Measurements from ENCODE around the gene DOCK10. TPM values are rescaled to one million over a fixed set of nuclear protein-coding genes. Genes with fewer than 3 reads are reported as not detected.

Gene DOCK10
- total RNA-seq, 4 donors from 2014 or later = 3.8 to 33.2 (median 12.3) TPM

GRCh38 chr2:224940618-224941017 is 101.7 kb downstream of the DOCK10 start:
- Histone ChIP-seq H3K4me1 (no peaks in the 10 kb centered on the region), H3K27ac (no peak overlapping the region)
- intact Hi-C loops (cut with DNase I; ENCODE audit: low total_unique reads) = no loop called here

GRCh38 chr2:224938651-224939182 is 103.6 kb downstream of the DOCK10 start:
- no peaks in the 10 kb centered on the region for H3K9me3 ChIP-seq
- DNase-seq = no peak
- peaks cover 0 to 2% of the 10 kb centered on the region in 2 donors for H3K4me1 ChIP-seq
- no peaks in the 10 kb centered on the region for H3K36me3 ChIP-seq
- no peaks in the 10 kb centered on the region for H3K27me3 ChIP-seq
- no peak overlapping the region for H3K4me3 ChIP-seq
- no peak overlapping the region for H3K27ac ChIP-seq
- intact Hi-C loops (cut with DNase I; ENCODE audit: low total_unique reads) = no loop called here
- TF ChIP-seq CTCF (IDR thresholded peaks at IDR 0.05) = no peak
- TF ChIP-seq POLR2A (IDR thresholded peaks at IDR 0.05) = no peak

More at GRCh38 chr2:224940618-224941017, 101.7 kb downstream of the DOCK10 start:
- no peak for TF ChIP-seq CTCF (IDR thresholded peaks at IDR 0.05)
- no peak for TF ChIP-seq POLR2A (IDR thresholded peaks at IDR 0.05)
- DNase-seq = no peak
- no peaks in the 10 kb centered on the region for H3K9me3 ChIP-seq
- no peaks in the 10 kb centered on the region for H3K36me3 ChIP-seq
- no peak overlapping the region for H3K4me3 ChIP-seq
- H3K27me3 ChIP-seq = no peaks in the 10 kb centered on the region

GRCh38 chr2:224937887-224938286 is 104.4 kb downstream of the DOCK10 start:
- Histone ChIP-seq H3K9me3 (no peaks in the 10 kb centered on the region), H3K27me3 (no peaks in the 10 kb centered on the region), H3K36me3 (no peaks in the 10 kb centered on the region), H3K27ac (no peak overlapping the region), H3K4me1 (peaks cover 0 to 2% of the 10 kb centered on the region in 2 donors), H3K4me3 (no peak overlapping the region)
- no peak for TF ChIP-seq POLR2A (IDR thresholded peaks at IDR 0.05)
- TF ChIP-seq CTCF (IDR thresholded peaks at IDR 0.05) = no peak
- intact Hi-C loops (cut with DNase I; ENCODE audit: low total_unique reads) = no loop called here
- DNase-seq = no peak

GRCh38 chr2:224934526-224935188 is 107.6 kb downstream of the DOCK10 start:
- Histone ChIP-seq H3K27me3 (no peaks in the 10 kb centered on the region), H3K4me1 (peaks cover 0 to 2% of the 10 kb centered on the region in 2 donors), H3K36me3 (no peaks in the 10 kb centered on the region), H3K4me3 (no peak overlapping the region), H3K9me3 (no peaks in the 10 kb centered on the region), H3K27ac (no peak overlapping the region)
- TF ChIP-seq POLR2A (IDR thresholded peaks at IDR 0.05) (no peak), CTCF (IDR thresholded peaks at IDR 0.05) (no peak)
- DNase-seq = no peak
- intact Hi-C loops (cut with DNase I; ENCODE audit: low total_unique reads) = no loop called here

GRCh38 chr2:224933431-224933830 is 108.8 kb downstream of the DOCK10 start:
- no peak for DNase-seq
- H3K27ac ChIP-seq = no peak overlapping the region
- no peaks in the 10 kb centered on the region for H3K9me3 ChIP-seq
- intact Hi-C loops (cut with DNase I; ENCODE audit: low total_unique reads) = no loop called here
- H3K27me3 ChIP-seq = no peaks in the 10 kb centered on the region
- peaks cover 0 to 2% of the 10 kb centered on the region in 2 donors for H3K4me1 ChIP-seq
- H3K4me3 ChIP-seq = no peak overlapping the region
- no peaks in the 10 kb centered on the region for H3K36me3 ChIP-seq
- TF ChIP-seq CTCF (IDR thresholded peaks at IDR 0.05) = no peak
- no peak for TF ChIP-seq POLR2A (IDR thresholded peaks at IDR 0.05)

Measured in uterus (tissue), 4 donors.